Measurements from ENCODE around the gene NCOA1. TPM values are rescaled to one million over a fixed set of nuclear protein-coding genes. Genes with fewer than 3 reads are reported as not detected.

NCOA1 gene
- total RNA-seq, 2 experiments from 2014 or later: 35.5 to 40.6 TPM

GRCh38 chr2:24651643-24652003 is 160.6 kb downstream of the NCOA1 start:
- no peaks in the 10 kb centered on the region for H3K27me3 ChIP-seq (ENCODE audit: control insufficient read depth in 1 of 2, insufficient read depth in 2 of 2, low read length in 2 of 2)
- no peaks in the 10 kb centered on the region for H3K27me3 Mint-ChIP-seq
- H3K9me3 Mint-ChIP-seq: no peaks in the 10 kb centered on the region
- H3K4me3 ChIP-seq (ENCODE audit: low read length): no peak overlapping the region
- ChIA-PET POLR2A (no interaction called here), CTCF (no interaction called here)
- peaks cover 14% of the 10 kb centered on the region for H3K36me3 Mint-ChIP-seq (ENCODE audit: low read depth)
- H3K4me1 Mint-ChIP-seq (ENCODE audit: low read depth): peaks cover 5% of the 10 kb centered on the region
- no peak overlapping the region for H3K4me3 Mint-ChIP-seq
- no peak overlapping the region for H3K27ac Mint-ChIP-seq
- H3K4me1 ChIP-seq (ENCODE audit: insufficient read depth, low read length): no peaks in the 10 kb centered on the region
- no peaks in the 10 kb centered on the region for H3K9me3 ChIP-seq (ENCODE audit: control insufficient read depth in 1 of 2, insufficient read depth in 1 of 2, low read length in 2 of 2)
- no peaks in the 10 kb centered on the region for H3K36me3 ChIP-seq (ENCODE audit: insufficient read depth, low read length)
- DNase-seq: no peak
- no peak for ATAC-seq (ENCODE audit: poor library complexity)
- no peak for TF ChIP-seq CTCF (IDR thresholded peaks at IDR 0.05)
- intact Hi-C loops (cut with DNase I, micrococcal nuclease): no loop called here
- H3K27ac ChIP-seq (ENCODE audit: low read depth in 1 of 2, low read length in 2 of 2): no peak overlapping the region

- ATAC-seq (ENCODE audit: poor library complexity) (no peak), DNase-seq (no peak)
Measured at GRCh38 chr2:24652265-24653182, 161.5 kb downstream of the NCOA1 start.

GRCh38 chr2:24657818-24658217 is 166.8 kb downstream of the NCOA1 start:
- Histone ChIP-seq H3K4me3 (ENCODE audit: low read length) (no peak overlapping the region), H3K9me3 (ENCODE audit: control insufficient read depth in 1 of 2, insufficient read depth in 1 of 2, low read length in 2 of 2) (no peaks in the 10 kb centered on the region), H3K36me3 (ENCODE audit: insufficient read depth, low read length) (peaks cover 8% of the 10 kb centered on the region), H3K4me1 (ENCODE audit: insufficient read depth, low read length) (no peaks in the 10 kb centered on the region), H3K27me3 (ENCODE audit: control insufficient read depth in 1 of 2, insufficient read depth in 2 of 2, low read length in 2 of 2) (no peaks in the 10 kb centered on the region), H3K27ac (ENCODE audit: low read depth in 1 of 2, low read length in 2 of 2) (no peak overlapping the region)
- H3K36me3 Mint-ChIP-seq (ENCODE audit: low read depth): peaks cover 31% of the 10 kb centered on the region
- ATAC-seq (ENCODE audit: poor library complexity) (no peak), DNase-seq (no peak)
- CTCF ChIA-PET: no interaction called here
- POLR2A ChIA-PET: no interaction called here
- H3K9me3 Mint-ChIP-seq: no peaks in the 10 kb centered on the region
- no peak for TF ChIP-seq CTCF (IDR thresholded peaks at IDR 0.05)
- intact Hi-C loops (cut with DNase I, micrococcal nuclease): no loop called here
- H3K27ac Mint-ChIP-seq: no peak overlapping the region
- no peaks in the 10 kb centered on the region for H3K27me3 Mint-ChIP-seq
- H3K4me3 Mint-ChIP-seq: no peak overlapping the region
- peaks cover 5% of the 10 kb centered on the region for H3K4me1 Mint-ChIP-seq (ENCODE audit: low read depth)

More at GRCh38 chr2:24652265-24653182, 161.5 kb downstream of the NCOA1 start:
- intact Hi-C loops (cut with DNase I, micrococcal nuclease): no loop called here
- Histone ChIP-seq H3K27ac (ENCODE audit: low read depth in 1 of 2, low read length in 2 of 2) (no peak overlapping the region), H3K4me1 (ENCODE audit: insufficient read depth, low read length) (no peaks in the 10 kb centered on the region), H3K9me3 (ENCODE audit: control insufficient read depth in 1 of 2, insufficient read depth in 1 of 2, low read length in 2 of 2) (no peaks in the 10 kb centered on the region), H3K36me3 (ENCODE audit: insufficient read depth, low read length) (no peaks in the 10 kb centered on the region), H3K27me3 (ENCODE audit: control insufficient read depth in 1 of 2, insufficient read depth in 2 of 2, low read length in 2 of 2) (no peaks in the 10 kb centered on the region), H3K4me3 (ENCODE audit: low read length) (no peak overlapping the region)
- Mint-ChIP-seq H3K4me3 (no peak overlapping the region), H3K27me3 (no peaks in the 10 kb centered on the region), H3K36me3 (ENCODE audit: low read depth) (peaks cover 14% of the 10 kb centered on the region), H3K9me3 (no peaks in the 10 kb centered on the region), H3K4me1 (ENCODE audit: low read depth) (peaks cover 5% of the 10 kb centered on the region), H3K27ac (no peak overlapping the region)
- ChIA-PET POLR2A (no interaction called here), CTCF (no interaction called here)
- TF ChIP-seq CTCF (IDR thresholded peaks at IDR 0.05): no peak

Measured in CD4-positive, alpha-beta T cell (primary cell).